ENCODE results near the gene DHRSX. TPM values are rescaled to one million over a fixed set of nuclear protein-coding genes. Genes with fewer than 3 reads are reported as not detected.
"Not testable (repeated sequence)": the region's sequence is repeated elsewhere in the genome, so short reads cannot be mapped to it uniquely, and the experiment has no call there.

Gene DHRSX
- total and polyA plus RNA-seq, 4 donors = 16.8 to 28.4 (median 24.0) TPM

DNA sequence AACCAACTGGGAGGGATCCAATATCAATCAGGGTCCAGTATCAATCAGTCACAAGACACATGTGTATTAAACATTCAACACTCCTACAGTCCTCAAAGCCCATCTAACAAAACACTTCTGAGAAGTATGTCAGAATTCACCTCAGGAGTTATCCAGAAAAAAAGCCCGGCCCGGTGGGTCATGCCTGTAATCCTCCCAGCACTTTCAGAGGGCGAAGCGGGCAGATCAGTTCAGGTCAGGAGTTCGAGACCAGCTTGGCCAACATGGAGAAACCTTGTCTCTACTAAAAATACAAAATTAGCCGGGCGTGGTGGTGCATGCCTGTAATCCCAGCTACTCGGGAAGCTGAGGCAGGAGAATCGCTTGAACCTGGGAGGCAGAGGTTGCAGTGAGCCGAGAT, 229.2 kb downstream of the DHRSX start:
- H3K4me1 ChIP-seq (ENCODE audit: control insufficient read depth, insufficient read depth, low read length); H3K4me3 ChIP-seq (ENCODE audit: low read depth, low read length); H3K27me3 ChIP-seq (ENCODE audit: control insufficient read depth, insufficient read depth, low read length); H3K27ac ChIP-seq (ENCODE audit: low read depth, low read length); H3K36me3 ChIP-seq (ENCODE audit: control insufficient read depth, insufficient read depth, low read length); H3K9me3 ChIP-seq (ENCODE audit: control insufficient read depth, insufficient read depth, low read length); DNase-seq (ENCODE audit: low read depth in 4 of 6, low spot score in 6 of 6): not testable (repeated sequence)
- WGBS (ENCODE audit: insufficient coverage) = 96% methylated on average over 4 of the region's 10 CpGs

DNA sequence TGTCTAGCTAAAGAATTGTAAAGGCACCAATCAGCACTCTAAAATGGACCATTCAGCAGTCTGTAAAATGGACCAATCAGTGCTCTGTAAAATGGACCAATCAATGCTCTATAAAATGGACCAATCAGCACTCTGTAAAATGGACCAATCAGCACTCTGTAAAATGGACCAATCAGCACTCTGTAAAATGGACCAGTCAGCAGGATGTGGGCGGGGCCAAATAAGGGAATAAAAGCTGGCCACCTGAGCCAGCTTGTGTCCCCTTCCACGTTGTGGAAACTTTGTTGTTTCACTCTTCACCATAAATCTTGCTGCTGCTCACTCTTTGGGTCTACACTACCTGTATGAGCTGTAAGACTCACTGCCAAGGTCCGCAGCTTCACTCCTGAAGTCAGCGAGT, 230.0 kb downstream of the DHRSX start:
- not testable (repeated sequence) for DNase-seq (ENCODE audit: low read depth in 4 of 6, low spot score in 6 of 6); H3K4me3 ChIP-seq (ENCODE audit: low read depth, low read length); H3K9me3 ChIP-seq (ENCODE audit: control insufficient read depth, insufficient read depth, low read length); H3K27ac ChIP-seq (ENCODE audit: low read depth, low read length); H3K4me1 ChIP-seq (ENCODE audit: control insufficient read depth, insufficient read depth, low read length); H3K27me3 ChIP-seq (ENCODE audit: control insufficient read depth, insufficient read depth, low read length)
- peaks cover 18% of the 10 kb centered on the region for H3K36me3 ChIP-seq (ENCODE audit: control insufficient read depth, insufficient read depth, low read length)
- 92% methylated on average over 4 of the region's 4 CpGs for WGBS (ENCODE audit: insufficient coverage)

DNA sequence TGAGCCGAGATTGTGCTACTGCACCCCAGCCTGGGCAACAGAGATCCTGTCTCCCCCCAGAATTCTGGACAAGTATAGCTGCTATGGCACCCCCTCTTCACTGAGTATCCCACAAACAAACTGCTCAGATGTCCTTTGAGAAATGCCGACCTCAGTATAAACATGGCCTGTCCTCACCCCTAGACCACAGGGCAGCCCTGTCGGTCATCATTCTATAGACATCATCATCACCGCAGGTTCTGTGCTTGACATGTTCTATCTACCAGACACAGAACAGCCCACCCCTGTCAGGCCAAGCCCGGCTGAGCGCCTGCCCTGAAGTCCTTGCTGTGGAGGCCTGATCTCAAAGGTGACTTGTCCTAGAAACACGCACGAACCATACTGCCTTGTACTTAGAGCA, 232.9 kb downstream of the DHRSX start:
- H3K9me3 ChIP-seq (ENCODE audit: control insufficient read depth, insufficient read depth, low read length) = no peaks in the 10 kb centered on the region
- 97% methylated on average over 8 of the region's 8 CpGs for WGBS (ENCODE audit: insufficient coverage)
- H3K36me3 ChIP-seq (ENCODE audit: control insufficient read depth, insufficient read depth, low read length) = peaks cover 28% of the 10 kb centered on the region
- no peak for DNase-seq (ENCODE audit: low read depth in 4 of 6, low spot score in 6 of 6)
- H3K4me3 ChIP-seq (ENCODE audit: low read depth, low read length) = no peak overlapping the region
- H3K27me3 ChIP-seq (ENCODE audit: control insufficient read depth, insufficient read depth, low read length) = no peaks in the 10 kb centered on the region
- no peak overlapping the region for H3K27ac ChIP-seq (ENCODE audit: low read depth, low read length)
- H3K4me1 ChIP-seq (ENCODE audit: control insufficient read depth, insufficient read depth, low read length) = peaks cover 12% of the 10 kb centered on the region

- H3K27ac ChIP-seq (ENCODE audit: low read depth, low read length) = no peak overlapping the region
- H3K36me3 ChIP-seq (ENCODE audit: control insufficient read depth, insufficient read depth, low read length) = peaks cover 28% of the 10 kb centered on the region
- no peaks in the 10 kb centered on the region for H3K27me3 ChIP-seq (ENCODE audit: control insufficient read depth, insufficient read depth, low read length)
- H3K4me1 ChIP-seq (ENCODE audit: control insufficient read depth, insufficient read depth, low read length) = peaks cover 16% of the 10 kb centered on the region
- H3K4me3 ChIP-seq (ENCODE audit: low read depth, low read length) = no peak overlapping the region
- no peaks in the 10 kb centered on the region for H3K9me3 ChIP-seq (ENCODE audit: control insufficient read depth, insufficient read depth, low read length)
- DNase-seq (ENCODE audit: low read depth in 4 of 6, low spot score in 6 of 6) = no peak
- 96% methylated on average over 22 of the region's 26 CpGs for WGBS (ENCODE audit: insufficient coverage)
Measured at GRCh38 chrX:2266445-2267349, 234.1 kb downstream of the DHRSX start.

GRCh38 chrX:2265658-2266444, 234.9 kb downstream of the DHRSX start:
- not testable (repeated sequence) for DNase-seq (ENCODE audit: low read depth in 4 of 6, low spot score in 6 of 6); H3K9me3 ChIP-seq (ENCODE audit: control insufficient read depth, insufficient read depth, low read length); H3K4me3 ChIP-seq (ENCODE audit: low read depth, low read length); H3K27me3 ChIP-seq (ENCODE audit: control insufficient read depth, insufficient read depth, low read length); H3K27ac ChIP-seq (ENCODE audit: low read depth, low read length)
- Histone ChIP-seq H3K4me1 (ENCODE audit: control insufficient read depth, insufficient read depth, low read length) (peaks cover 21% of the 10 kb centered on the region), H3K36me3 (ENCODE audit: control insufficient read depth, insufficient read depth, low read length) (peaks cover 28% of the 10 kb centered on the region)
- 98% methylated on average over 18 of the region's 23 CpGs for WGBS (ENCODE audit: insufficient coverage)

- no peak overlapping the region for H3K27ac ChIP-seq (ENCODE audit: low read depth, low read length)
- peaks cover 21% of the 10 kb centered on the region for H3K4me1 ChIP-seq (ENCODE audit: control insufficient read depth, insufficient read depth, low read length)
- peaks cover 31% of the 10 kb centered on the region for H3K36me3 ChIP-seq (ENCODE audit: control insufficient read depth, insufficient read depth, low read length)
- no peak overlapping the region for H3K4me3 ChIP-seq (ENCODE audit: low read depth, low read length)
- WGBS (ENCODE audit: insufficient coverage) = 97% methylated on average over 17 of the region's 17 CpGs
- H3K9me3 ChIP-seq (ENCODE audit: control insufficient read depth, insufficient read depth, low read length) = no peaks in the 10 kb centered on the region
- no peak for DNase-seq (ENCODE audit: low read depth in 4 of 6, low spot score in 6 of 6)
- no peaks in the 10 kb centered on the region for H3K27me3 ChIP-seq (ENCODE audit: control insufficient read depth, insufficient read depth, low read length)
Measured at GRCh38 chrX:2264179-2265030, 236.4 kb downstream of the DHRSX start.

DNA sequence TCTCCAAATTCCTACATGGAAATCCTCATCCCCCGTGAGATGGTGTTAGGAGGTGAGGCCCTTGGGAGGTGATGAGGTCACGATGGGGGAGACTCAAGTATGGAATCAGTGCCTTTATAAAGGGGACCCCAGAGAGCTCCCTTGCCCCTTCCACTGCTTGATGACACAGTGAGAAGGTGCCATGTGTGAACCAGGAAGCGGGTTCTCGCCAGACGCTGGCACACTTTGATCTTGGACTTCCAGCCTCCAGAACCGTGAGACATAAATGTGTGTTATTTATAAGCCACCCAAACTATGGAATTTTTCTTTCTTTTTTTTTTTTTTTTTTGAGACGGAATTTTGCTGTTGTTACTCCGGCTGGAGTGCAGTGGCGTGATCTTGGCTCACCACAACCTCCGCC, 237.6 kb downstream of the DHRSX start:
- DNase-seq (ENCODE audit: low read depth in 4 of 6, low spot score in 6 of 6) = no peak
- Histone ChIP-seq H3K4me1 (ENCODE audit: control insufficient read depth, insufficient read depth, low read length) (peaks cover 21% of the 10 kb centered on the region), H3K4me3 (ENCODE audit: low read depth, low read length) (no peak overlapping the region), H3K27ac (ENCODE audit: low read depth, low read length) (no peak overlapping the region), H3K27me3 (ENCODE audit: control insufficient read depth, insufficient read depth, low read length) (no peaks in the 10 kb centered on the region), H3K9me3 (ENCODE audit: control insufficient read depth, insufficient read depth, low read length) (no peaks in the 10 kb centered on the region), H3K36me3 (ENCODE audit: control insufficient read depth, insufficient read depth, low read length) (peaks cover 33% of the 10 kb centered on the region)
- 83% methylated on average over 1 of the region's 10 CpGs for WGBS (ENCODE audit: insufficient coverage)

GRCh38 chrX:2262668-2263055, 238.1 kb downstream of the DHRSX start:
- H3K4me3 ChIP-seq (ENCODE audit: low read depth, low read length) = no peak overlapping the region
- peak in 2 of 6 donors; percentile 19 to 44 for DNase-seq (ENCODE audit: low read depth in 4 of 6, low spot score in 6 of 6)

More at GRCh38 chrX:2262668-2263055, 238.1 kb downstream of the DHRSX start:
- Histone ChIP-seq H3K4me1 (ENCODE audit: control insufficient read depth, insufficient read depth, low read length) (peaks cover 21% of the 10 kb centered on the region), H3K36me3 (ENCODE audit: control insufficient read depth, insufficient read depth, low read length) (peaks cover 33% of the 10 kb centered on the region), H3K27me3 (ENCODE audit: control insufficient read depth, insufficient read depth, low read length) (no peaks in the 10 kb centered on the region), H3K9me3 (ENCODE audit: control insufficient read depth, insufficient read depth, low read length) (no peaks in the 10 kb centered on the region), H3K27ac (ENCODE audit: low read depth, low read length) (peak overlapping the region; percentile 19)
- 32% methylated on average over 10 of the region's 13 CpGs for WGBS (ENCODE audit: insufficient coverage)

Data from spinal cord (tissue), 10 donors.